CD14-positive monocyte (primary cell): ENCODE measurements around the gene ERG. TPM values are rescaled to one million over a fixed set of nuclear protein-coding genes. Genes with fewer than 3 reads are reported as not detected.

Source experiments
- DNase-seq, 3 donors: peaks; one replicate each; pipeline ENCODE4 v3.0.0-alpha.2; 2011 to 2022
- H2AFZ ChIP-seq: 2 replicates; pipeline ENCODE4 v1.6.0; 2012; ENCODE audit warnings: mild to moderate bottlenecking, low read depth, low read length, inconsistent platforms; ENCODE audit not compliant: insufficient read depth, poor library complexity, severe bottlenecking
- H3K27ac ChIP-seq, 2 donors: 1 replicate in 1 of 2; 2 replicates in 1 of 2; pipeline ENCODE4 v1.5.1; 2012 to 2013; ENCODE audit warnings: low read length in 2 of 2, control low read depth in 1 of 2, inconsistent platforms in 1 of 2, low read depth in 1 of 2, mild to moderate bottlenecking in 1 of 2
- H3K27me3 ChIP-seq, 2 donors: one replicate each; pipeline versions ENCODE4 v1.6.0 to v1.6.1; 2011 to 2013; ENCODE audit warnings: low read length in 2 of 2; ENCODE audit not compliant: control insufficient read depth in 2 of 2, insufficient read depth in 2 of 2
- H3K36me3 ChIP-seq, 2 donors: replicated peaks in 1 of 2; 1 replicate in 1 of 2; 2 replicates in 1 of 2; pipeline versions ENCODE4 v1.5.1 to v1.6.1; 2012 to 2013; ENCODE audit warnings: low read length in 2 of 2, control low read depth in 1 of 2, inconsistent platforms in 1 of 2, mild to moderate bottlenecking in 1 of 2; ENCODE audit not compliant: insufficient read depth in 2 of 2, control insufficient read depth in 1 of 2
- H3K4me1 ChIP-seq, 2 donors: 1 replicate in 1 of 2; 2 replicates in 1 of 2; pipeline versions ENCODE4 v1.5.1 to v1.6.1; 2012 to 2013; ENCODE audit warnings: low read length in 2 of 2, control low read depth in 1 of 2, inconsistent platforms in 1 of 2, mild to moderate bottlenecking in 1 of 2, moderate library complexity in 1 of 2; ENCODE audit not compliant: insufficient read depth in 2 of 2, control insufficient read depth in 1 of 2
- H3K4me2 ChIP-seq: replicated peaks from 2 replicates; pipeline ENCODE3; 2012; ENCODE audit warnings: low read length, moderate library complexity, mild to moderate bottlenecking; ENCODE audit not compliant: poor library complexity, severe bottlenecking; ENCODE audit errors: extremely low read depth
- H3K4me3 ChIP-seq, 3 experiments: fragments of 200-600 bp in 1 of 3; sonication (generic) in 1 of 3; replicated peaks in 1 of 3; 1 replicate in 2 of 3; 2 replicates in 1 of 3; pipeline ENCODE4 v1.5.1; 2011 to 2013; ENCODE audit warnings: low read length in 3 of 3, mild to moderate bottlenecking in 3 of 3, control low read depth in 2 of 3, low read depth in 2 of 3, inconsistent platforms in 1 of 3, moderate library complexity in 1 of 3
- H3K79me2 ChIP-seq: 2 replicates; pipeline ENCODE4 v1.6.0; 2012; ENCODE audit warnings: mild to moderate bottlenecking, control low read depth, inconsistent platforms, low read length, moderate library complexity; ENCODE audit not compliant: insufficient read depth
- H3K9ac ChIP-seq: 2 replicates; pipeline ENCODE4 v1.6.0; 2017; ENCODE audit warnings: low read length, mild to moderate bottlenecking; ENCODE audit not compliant: insufficient read depth, poor library complexity, severe bottlenecking
- H3K9me3 ChIP-seq, 2 donors: replicated peaks in 1 of 2; 1 replicate in 1 of 2; 2 replicates in 1 of 2; pipeline versions ENCODE4 v1.5.1 to v1.6.1; 2012 to 2013; ENCODE audit warnings: low read length in 2 of 2, control low read depth in 1 of 2; ENCODE audit not compliant: control insufficient read depth in 1 of 2, insufficient read depth in 1 of 2
- H4K20me1 ChIP-seq: 2 replicates; pipeline ENCODE4 v1.6.0; 2012; ENCODE audit warnings: mild to moderate bottlenecking, low read length, control low read depth, moderate library complexity; ENCODE audit not compliant: insufficient read depth
- H3K27ac Mint-ChIP-seq, 7 donors: one replicate each; pipeline ENCODE4 v1.8.0; 2020; ENCODE audit warnings: mild to moderate bottlenecking in 7 of 7, mixed read lengths in 7 of 7, moderate library complexity in 6 of 7, inconsistent platforms in 2 of 7
- H3K27me3 Mint-ChIP-seq, 3 donors: one replicate each; pipeline ENCODE4 v1.8.0; 2021 to 2022; ENCODE audit warnings: low read depth in 3 of 3, mild to moderate bottlenecking in 3 of 3, mixed read lengths in 3 of 3, moderate library complexity in 3 of 3, inconsistent platforms in 1 of 3
- H3K36me3 Mint-ChIP-seq, 2 donors: one replicate each; pipeline ENCODE4 v1.8.0; 2020; ENCODE audit warnings: mixed read lengths in 2 of 2, inconsistent platforms in 1 of 2, mild to moderate bottlenecking in 1 of 2
- H3K4me1 Mint-ChIP-seq: one replicate; pipeline ENCODE4 v1.8.0; 2020; ENCODE audit warnings: mild to moderate bottlenecking, mixed read lengths
- H3K4me3 Mint-ChIP-seq, 2 donors: one replicate each; pipeline ENCODE4 v1.8.0; 2020; ENCODE audit warnings: mild to moderate bottlenecking in 2 of 2, mixed read lengths in 2 of 2, moderate library complexity in 1 of 2
- H3K9me3 Mint-ChIP-seq, 7 donors: one replicate each; pipeline ENCODE4 v1.8.0; 2020 to 2022; ENCODE audit warnings: mixed read lengths in 7 of 7, mild to moderate bottlenecking in 6 of 7, moderate library complexity in 6 of 7, inconsistent platforms in 2 of 7
- CTCF ChIP-seq: fragments of 200-600 bp; IDR thresholded peaks from one replicate; pipeline ENCODE4 v1.8.0; 2022; ENCODE audit warnings: antibody characterized with exemption, mild to moderate bottlenecking
- WGBS: methylation state at CpG from one replicate; pipeline ENCODE4 v1.1.5; 2013; ENCODE audit warnings: missing lambda C conversion rate; ENCODE audit not compliant: insufficient coverage; 5-methylcytosine and 5-hydroxymethylcytosine counted together
- intact Hi-C, 2 donors: fragments of 100-400 bp; cut with micrococcal nuclease; formaldehyde crosslinking; loops; one replicate each; pipeline versions ENCODE4 v1.15.0 to v1.15.1; 2023
- polyA plus RNA-seq, 3 donors: library from polyadenylated mRNA; depleted of rRNA in 1 of 3; unstranded in 2 of 3; stranded (reverse) in 1 of 3; fragments of 300-500 nt in 2 of 3; fragments of >200 nt in 1 of 3; fragmentation: Illumina TruSeq in 2 of 3; gene quantifications; 1 replicate in 2 of 3; 2 replicates in 1 of 3; pipeline ENCODE4 v1.2.3, GENCODE V29; 2012 to 2021

The ERG gene
- polyA plus RNA-seq, 3 donors = 0.16 to 0.22 TPM; not detected in 1

GRCh38 chr21:38416791-38417190, 81.5 kb downstream of the ERG start:
- peaks cover 0 to 4% (median 0%) of the 10 kb centered on the region in 7 donors for H3K9me3 Mint-ChIP-seq
- WGBS = 29% methylated on average over 6 of the region's 10 CpGs
- Histone ChIP-seq H3K27me3 (no peaks in the 10 kb centered on the region), H3K79me2 (no peaks in the 10 kb centered on the region), H3K4me2 (peak overlapping the region; percentile 30), H3K4me3 (no peak overlapping the region), H3K36me3 (no peaks in the 10 kb centered on the region), H2AFZ (no peak overlapping the region), H4K20me1 (no peaks in the 10 kb centered on the region), H3K9me3 (no peaks in the 10 kb centered on the region), H3K27ac (no peak overlapping the region), H3K4me1 (peaks cover 3 to 11% of the 10 kb centered on the region in 2 donors), H3K9ac (no peak overlapping the region)
- peak overlapping the region in 3 of 7 donors; percentile 21 to 66 (median 51) for H3K27ac Mint-ChIP-seq
- TF ChIP-seq CTCF = no peak
- H3K4me3 Mint-ChIP-seq = peak overlapping the region; percentile 18 to 84
- H3K4me1 Mint-ChIP-seq = peaks cover 37% of the 10 kb centered on the region
- DNase-seq = peak in 1 of 3 donors; percentile 32
- H3K27me3 Mint-ChIP-seq = peaks cover 0 to 1% (median 0%) of the 10 kb centered on the region in 3 donors
- intact Hi-C loops = no loop called here
- peaks cover under 1 to 3% of the 10 kb centered on the region in 2 donors for H3K36me3 Mint-ChIP-seq

- Histone ChIP-seq H3K4me1 (peaks cover 3 to 11% of the 10 kb centered on the region in 2 donors), H3K4me3 (no peak overlapping the region), H3K27ac (no peak overlapping the region), H3K27me3 (no peaks in the 10 kb centered on the region), H2AFZ (no peak overlapping the region), H3K4me2 (no peak overlapping the region), H3K9me3 (peaks cover 0 to 4% of the 10 kb centered on the region in 2 donors), H3K9ac (no peak overlapping the region), H3K36me3 (no peaks in the 10 kb centered on the region), H3K79me2 (no peaks in the 10 kb centered on the region), H4K20me1 (no peaks in the 10 kb centered on the region)
- intact Hi-C loops = no loop called here
- 94% methylated on average over 3 of the region's 3 CpGs for WGBS
- Mint-ChIP-seq H3K27me3 (peaks cover 0 to 1% (median 0%) of the 10 kb centered on the region in 3 donors), H3K27ac (no peak overlapping the region), H3K9me3 (peaks cover 0 to 6% (median 2%) of the 10 kb centered on the region in 7 donors), H3K36me3 (peaks cover 0 to 3% of the 10 kb centered on the region in 2 donors), H3K4me1 (peaks cover 31% of the 10 kb centered on the region), H3K4me3 (no peak overlapping the region)
- DNase-seq = no peak
- no peak for TF ChIP-seq CTCF
Observed at GRCh38 chr21:38413958-38414548, 84.2 kb downstream of the ERG start.
